ENCODE results near the gene EIF1.
"Not testable (repeated sequence)": the region's sequence is repeated elsewhere in the genome, so short reads cannot be mapped to it uniquely, and the experiment has no call there.

Gene EIF1

DNA sequence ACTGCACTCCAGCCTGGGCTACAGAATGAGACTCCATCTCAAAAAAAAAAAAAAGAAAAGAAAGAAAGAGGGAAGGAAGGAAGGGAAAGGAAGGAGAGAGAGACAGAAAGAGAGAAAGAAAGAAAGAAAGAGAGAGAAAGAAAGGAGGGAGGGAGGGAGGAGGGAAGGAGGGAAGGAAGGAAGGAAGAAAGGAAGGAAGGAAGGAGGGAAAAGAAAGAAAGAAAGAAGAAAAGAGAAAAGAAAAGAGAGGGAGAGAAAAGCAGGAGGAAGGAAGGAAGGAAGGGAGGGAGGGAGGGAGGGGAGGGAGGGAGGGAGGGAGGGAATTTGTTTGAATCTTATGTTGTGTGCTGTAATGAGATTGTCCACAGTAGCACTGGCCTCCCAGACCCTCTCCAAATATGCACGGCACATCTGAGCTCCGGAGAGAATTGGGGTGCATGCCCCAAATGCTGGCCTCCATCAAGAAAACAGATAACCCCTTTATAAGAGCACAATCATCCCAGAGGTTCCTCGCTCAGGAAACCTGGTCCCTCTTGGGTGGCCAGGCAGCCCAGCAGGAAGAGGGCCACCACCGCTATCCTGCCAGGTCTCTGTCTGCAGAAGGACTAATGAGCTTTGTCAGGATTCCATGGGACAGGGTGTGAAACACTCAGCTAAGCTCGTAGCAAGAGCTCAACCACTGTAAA, 8.8 kb upstream of the EIF1 start:
- no peak for DNase-seq

DNA sequence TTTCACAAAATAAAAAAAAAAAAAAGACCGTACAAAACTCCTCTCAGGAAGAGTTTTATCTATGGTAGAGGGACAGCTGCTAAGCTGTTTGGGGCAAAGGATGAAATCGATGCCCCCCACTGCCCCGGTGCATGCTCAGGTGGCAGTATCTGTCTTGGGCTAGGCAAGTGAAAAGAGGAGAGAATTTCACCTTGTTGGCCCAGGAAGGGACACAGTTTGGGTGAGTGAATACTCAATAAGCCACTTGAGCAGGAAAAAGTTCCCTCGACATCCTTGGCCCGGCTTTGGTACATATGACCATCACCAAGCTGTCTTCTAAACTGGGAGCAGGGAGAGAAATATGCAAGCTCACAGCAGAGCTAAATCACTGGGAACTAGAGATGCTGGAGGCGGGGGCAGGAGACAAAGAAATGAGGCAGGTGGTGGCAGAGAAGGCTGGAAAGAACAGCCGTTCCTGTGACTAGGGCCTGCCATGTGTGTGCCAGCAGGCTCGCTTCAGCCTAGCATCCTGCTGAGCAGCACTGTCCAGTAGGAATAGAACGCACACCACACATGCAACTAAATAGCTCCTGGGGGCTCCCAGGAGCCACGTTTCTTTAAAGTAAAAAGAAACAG, 8.2 kb upstream of the EIF1 start:
- no peak for DNase-seq

DNA sequence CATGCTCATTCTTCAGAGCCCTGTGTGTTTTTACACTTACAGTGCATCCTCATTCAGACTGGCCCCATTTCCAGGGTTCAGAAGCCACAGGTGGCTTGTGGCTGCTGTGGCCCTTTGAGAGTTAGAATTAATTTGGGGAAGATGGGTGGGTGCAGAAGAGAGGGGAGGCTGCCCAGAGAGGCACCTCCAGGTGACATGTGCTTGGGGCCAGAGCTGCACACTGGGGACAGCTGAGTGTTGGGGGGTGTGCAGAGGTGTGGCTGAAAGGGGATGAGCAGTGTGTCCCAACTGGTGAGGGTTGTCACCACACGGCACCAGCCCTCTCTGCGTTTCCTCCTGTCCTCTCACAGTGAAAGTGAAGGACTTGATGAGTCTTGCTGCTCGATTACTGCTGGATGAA, 6.9 kb upstream of the EIF1 start:
- no peak for DNase-seq

DNA sequence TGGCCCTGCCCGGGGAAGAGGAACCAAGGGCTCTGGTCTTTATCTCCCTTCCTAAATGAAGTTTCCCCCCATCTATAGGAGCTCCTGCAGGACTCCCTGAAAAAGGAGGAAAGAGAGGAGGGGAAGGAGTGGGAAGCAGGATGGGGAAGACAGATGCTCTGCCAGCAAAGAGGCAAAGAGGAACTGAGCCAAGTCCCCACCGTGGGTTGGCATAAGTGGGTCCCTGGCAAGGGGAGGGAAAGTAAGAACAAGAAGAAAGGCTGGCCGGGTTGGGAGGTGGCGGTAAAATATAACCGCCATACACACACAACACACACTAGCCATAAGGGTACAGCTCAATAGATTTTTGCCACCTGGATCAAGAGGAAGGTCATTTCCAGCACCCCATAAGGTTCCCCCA, 6.1 kb upstream of the EIF1 start:
- DNase-seq, result no peak

DNA sequence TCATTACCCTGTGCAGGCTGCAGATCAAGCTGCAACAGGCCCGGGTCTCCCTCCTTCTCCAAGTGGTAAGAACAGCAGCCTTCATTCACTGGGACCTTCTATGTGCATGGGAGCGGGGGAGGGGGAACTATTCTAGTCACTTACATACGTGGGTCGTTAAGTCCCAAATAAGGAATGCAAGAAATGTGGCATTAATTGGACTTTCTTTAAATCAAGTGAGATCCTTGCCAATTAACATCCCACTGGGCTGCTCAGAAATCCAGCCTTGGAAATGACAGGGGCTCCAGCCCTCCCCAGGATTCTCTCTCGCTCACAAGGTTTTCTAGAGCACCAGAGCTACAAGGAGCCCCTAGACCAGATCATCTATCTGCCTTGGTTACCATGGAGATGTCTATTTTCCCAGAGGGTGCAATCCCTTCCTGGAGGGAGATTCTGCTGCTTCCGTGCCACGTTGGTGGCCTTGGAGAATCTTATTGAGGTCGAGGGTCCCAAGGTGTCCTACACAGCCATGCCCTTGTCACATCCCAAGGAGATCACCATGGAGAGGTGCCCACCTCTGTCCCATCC, 5.2 kb upstream of the EIF1 start:
- no peak for DNase-seq

DNA sequence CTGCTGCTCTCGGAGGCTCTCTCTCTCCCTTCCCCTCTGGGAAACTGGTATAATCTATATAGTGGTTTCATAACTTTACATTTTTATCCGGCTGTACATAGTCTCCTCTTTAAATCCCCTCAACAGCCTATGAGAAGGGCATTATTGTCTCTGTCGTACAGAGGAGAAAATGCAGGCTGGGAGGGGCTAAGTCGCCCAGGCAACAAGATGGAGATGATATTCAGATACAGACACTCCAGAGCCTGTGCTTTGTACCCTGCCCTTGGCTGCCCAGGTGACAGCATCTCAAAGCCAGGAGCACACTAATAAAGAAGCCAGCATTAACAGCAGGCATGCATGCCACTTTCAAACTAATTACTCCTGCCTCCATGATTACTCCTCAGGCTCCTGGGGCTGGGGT, 4.7 kb upstream of the EIF1 start:
- no peak for DNase-seq

DNA sequence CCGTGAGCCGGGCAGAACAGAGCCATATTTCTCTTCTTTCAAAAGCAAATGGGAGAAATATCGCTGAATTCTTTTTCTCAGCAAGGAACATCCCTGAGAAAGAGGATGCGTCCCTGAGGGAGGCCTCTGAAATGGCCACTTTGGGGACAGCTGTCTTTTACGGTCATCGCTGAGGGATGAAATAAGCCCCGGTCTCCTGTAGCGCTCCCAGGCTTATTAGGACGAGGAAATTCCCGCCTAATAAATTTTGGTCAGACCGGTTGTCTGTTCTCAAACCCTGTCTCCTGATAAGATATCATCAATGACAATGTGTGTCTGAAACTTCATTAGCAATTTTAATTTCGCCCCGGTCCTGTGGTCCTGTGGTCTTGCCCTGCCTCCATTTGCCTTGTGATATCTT, 2.9 kb upstream of the EIF1 start:
- DNase-seq, result not testable (repeated sequence)

DNA sequence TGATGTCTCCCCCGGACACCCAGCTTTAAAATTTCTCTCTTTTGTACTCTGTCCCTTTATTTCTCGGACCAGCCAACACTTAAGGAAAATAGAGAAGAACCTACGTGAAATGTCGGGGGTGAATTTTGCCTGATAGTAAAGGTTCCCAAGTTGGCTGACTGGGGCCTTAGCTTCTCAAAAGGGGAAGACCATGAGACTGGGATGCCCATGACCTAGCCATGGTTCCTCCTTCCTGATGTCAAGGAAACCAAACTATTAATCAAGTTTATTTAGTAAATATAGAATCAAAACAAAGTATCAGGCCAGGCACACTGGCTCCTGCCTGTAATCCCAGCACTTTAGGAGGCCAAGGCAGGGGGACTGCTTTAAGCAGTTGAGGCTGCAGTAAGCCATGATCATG, 2.4 kb upstream of the EIF1 start:
- DNase-seq, result peak in 1 of 2 donors; percentile 29

DNA sequence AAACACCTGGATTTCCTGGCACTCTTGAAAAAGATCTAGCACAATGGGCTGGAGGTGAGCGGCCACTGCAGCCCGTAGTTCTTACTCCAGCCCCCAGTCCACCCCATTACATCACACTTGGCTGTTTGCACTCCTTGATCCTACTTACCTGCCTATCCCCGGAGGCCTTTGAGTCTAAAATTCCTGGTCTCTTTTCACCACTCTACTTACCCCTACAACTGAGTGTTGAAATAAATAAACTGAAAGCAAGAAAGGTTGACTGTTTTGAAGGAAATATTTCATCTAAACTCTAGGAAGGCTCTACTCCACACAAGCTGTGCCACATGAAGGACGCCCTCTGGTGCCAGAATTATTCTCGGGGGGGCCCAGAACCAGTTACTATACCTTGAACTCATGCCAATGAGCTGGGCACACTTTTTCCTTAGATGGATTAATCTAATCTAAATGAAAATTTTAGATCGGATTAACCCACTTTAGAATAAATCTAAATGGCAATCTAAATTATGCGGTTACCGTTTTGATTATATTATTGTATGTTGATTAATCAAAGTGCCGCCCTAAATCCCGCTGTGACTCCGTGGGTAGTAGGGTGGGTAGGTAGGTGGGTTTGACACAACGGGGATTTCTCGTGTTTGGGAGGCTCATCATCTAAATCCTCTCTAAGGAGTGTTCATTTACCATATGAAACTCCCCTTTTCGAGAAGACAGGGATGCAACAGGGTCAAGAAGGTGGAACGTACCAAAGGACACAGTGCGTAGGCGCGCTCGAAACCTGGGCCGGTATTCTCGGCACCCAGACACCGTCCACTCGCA, 651 bp upstream of the EIF1 start:
- DNase-seq, result peak; percentile 70 to 78

DNA sequence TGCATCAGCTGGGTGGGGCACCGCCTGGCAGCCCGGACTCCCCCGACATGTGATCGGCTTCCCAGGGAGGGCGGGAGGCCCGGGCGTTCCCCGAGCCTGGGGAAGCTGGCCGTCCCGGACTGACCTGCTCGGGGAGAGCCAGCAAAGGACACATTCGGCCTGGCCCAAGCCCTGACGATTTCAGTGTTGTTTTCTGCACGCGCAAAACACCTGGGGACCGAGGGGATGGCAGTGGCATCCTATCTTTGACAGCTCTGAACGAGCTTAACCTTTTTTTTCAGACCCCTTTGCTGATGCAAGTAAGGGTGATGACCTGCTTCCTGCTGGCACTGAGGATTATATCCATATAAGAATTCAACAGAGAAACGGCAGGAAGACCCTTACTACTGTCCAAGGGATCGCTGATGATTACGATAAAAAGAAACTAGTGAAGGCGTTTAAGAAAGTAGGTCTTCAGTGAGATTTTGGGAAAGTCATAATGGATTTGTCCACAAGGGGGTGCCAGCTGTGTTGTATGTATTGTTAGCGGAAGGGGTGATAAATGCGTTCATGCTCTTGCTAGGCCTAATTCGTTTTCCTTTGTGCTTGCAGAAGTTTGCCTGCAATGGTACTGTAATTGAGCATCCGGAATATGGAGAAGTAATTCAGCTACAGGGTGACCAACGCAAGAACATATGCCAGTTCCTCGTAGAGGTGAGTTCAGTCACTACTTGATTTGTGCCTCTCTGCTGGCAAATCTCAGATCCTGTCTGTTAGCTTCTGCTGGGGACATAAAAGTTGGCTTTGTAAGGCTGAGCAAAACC, 1.0 kb downstream of the EIF1 start:
- DNase-seq, result peak; percentile 52 to 74

DNA sequence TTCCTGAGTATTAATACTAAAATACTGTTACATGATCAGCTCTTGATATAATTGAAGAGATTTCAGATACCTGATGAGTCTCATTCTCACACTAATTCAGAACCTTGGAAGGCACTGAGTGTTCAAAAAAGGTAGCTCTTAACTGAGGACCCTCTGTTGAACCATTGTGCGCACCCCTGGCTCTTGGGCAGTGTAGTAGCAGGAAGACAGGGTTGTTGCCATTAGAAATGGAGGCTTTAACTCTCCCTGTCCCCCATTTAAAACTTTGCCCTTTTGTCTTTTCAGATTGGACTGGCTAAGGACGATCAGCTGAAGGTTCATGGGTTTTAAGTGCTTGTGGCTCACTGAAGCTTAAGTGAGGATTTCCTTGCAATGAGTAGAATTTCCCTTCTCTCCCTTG, 1.8 kb downstream of the EIF1 start:
- no peak for DNase-seq

DNA sequence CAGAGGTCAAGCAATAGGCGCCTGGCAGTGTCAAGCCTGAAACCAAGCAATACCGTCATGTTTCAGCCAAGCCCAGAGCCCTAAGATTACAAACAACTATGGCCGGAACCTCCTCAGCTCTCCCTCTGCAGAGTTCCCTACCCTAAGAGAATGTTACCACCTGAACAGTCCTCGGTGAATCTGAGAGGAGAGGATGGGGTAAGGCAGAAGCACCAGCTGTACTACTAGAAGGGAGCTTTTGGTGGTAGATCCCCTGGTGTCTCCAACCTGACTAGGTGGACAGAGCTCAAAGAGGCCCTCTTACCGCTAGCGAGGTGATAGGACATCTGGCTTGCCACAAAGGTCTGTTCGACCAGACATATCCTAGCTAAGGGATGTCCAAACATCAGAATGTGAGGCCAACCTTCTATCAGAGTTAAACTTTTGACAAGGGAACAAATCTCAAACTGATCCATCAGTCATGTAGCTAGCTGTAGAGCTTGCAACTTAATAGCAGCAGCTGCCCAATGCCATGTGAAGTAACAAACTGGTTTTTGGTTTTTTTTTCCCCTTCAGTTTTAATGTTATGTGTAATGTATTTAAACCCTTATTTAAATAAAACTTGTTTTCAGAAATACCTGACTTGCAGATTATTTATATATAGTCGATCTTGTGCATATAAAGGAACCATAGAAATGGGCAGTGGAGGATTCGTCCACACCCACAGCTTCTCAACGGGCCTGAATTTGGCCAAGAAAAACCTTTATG, 2.5 kb downstream of the EIF1 start:
- DNase-seq, result peak in 1 of 2 donors; percentile 47

DNA sequence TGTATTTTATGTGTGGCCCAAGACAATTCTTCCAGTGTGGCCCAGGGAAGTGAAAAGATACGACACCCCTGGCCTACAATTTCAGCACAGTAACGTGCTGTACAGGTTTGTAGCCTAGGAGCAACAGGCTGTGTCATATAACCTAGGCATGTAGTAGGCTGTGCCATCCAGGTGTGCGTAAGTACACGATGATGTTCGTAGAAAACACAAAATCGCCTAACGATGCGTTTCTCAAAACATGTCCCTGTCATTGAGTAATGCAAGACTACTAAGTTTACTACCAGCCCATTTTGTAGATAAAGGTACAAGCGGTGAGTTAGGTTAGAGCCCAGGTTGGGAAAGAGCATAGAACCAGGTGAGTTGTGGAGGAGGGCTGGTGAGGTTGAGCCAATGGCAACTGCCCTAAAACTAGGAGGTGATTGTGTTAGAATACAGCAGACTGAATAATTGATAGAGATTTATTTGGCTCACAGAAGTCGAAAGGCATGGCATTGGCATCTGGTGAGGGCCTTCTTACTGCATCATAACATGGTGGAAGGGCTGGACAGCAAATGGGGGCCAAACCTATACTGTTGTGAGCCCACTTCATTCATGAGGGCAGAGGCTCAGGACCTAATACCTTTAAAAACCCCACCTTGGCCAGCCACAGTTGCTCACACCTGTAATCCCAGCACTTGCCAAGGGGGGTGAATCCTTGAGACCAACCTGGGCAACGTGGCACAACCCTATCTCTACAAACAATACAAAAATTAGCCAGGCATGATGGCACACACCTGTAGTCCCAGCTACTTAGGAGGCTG, 4.2 kb downstream of the EIF1 start:
- DNase-seq, result peak; percentile 9 to 47

DNA sequence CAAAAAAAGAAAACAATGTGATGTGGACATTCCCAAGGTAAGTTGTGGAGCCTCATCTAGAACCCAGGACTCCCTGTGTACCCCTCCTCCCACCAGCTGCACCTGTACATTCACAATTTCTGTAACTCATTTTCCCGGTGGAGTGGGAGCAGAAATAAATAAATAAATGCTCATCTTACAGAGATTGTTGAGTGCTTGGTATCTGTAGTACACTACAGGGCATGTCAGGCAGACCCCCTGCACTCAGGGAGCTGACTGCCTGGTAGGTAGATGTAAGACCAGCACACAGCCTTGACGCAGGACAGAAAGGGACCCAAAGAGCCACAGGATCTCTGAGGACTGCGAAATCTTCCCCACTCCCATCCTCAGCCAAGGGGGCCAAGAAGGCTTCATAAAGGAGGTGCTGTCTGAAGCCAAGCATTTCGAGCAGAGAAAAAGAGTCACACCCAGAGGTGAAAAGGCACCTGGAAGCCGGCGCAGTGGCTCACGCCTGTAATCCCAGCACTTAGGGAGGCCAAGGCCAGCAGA, 6.5 kb downstream of the EIF1 start:
- no peak for DNase-seq

DNA sequence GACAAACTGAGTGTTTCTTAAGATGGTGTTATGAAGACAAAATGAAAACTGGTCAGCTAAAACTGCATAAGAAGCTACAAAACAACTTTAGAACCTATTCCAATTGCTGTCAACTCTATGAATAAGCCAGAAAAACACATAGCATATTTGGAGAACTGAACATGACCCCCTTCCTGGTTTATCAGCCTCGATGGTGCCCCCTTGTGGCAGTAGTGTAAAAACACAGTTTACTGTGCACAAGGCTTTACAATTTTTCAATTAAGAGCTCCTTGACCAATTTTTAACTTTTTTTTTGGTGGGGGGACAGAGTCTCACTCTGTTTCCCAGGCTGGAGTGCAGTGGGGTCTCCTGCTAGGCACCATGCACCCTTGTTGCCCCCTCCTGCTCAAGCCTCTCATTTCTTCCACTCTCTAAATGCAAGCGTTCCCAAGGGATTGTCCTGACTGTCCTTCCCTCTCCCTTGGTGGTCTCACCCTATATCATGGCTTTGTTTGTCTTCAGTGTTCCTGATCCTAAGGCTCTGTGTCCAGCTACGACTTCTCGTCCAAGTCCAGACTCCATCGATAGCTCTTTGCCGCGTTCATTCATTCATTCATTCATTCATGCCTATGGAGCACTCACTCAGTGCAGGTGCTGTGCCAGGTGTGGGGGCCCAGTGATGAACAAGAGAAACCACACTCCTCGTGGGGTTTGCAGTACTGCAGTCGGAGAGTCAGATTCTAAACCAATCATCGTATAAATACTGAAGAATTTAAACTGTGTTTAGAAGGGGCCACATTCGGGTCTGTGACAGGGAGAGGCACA, 7.5 kb downstream of the EIF1 start:
- peak; percentile 75 to 82 for DNase-seq

DNA sequence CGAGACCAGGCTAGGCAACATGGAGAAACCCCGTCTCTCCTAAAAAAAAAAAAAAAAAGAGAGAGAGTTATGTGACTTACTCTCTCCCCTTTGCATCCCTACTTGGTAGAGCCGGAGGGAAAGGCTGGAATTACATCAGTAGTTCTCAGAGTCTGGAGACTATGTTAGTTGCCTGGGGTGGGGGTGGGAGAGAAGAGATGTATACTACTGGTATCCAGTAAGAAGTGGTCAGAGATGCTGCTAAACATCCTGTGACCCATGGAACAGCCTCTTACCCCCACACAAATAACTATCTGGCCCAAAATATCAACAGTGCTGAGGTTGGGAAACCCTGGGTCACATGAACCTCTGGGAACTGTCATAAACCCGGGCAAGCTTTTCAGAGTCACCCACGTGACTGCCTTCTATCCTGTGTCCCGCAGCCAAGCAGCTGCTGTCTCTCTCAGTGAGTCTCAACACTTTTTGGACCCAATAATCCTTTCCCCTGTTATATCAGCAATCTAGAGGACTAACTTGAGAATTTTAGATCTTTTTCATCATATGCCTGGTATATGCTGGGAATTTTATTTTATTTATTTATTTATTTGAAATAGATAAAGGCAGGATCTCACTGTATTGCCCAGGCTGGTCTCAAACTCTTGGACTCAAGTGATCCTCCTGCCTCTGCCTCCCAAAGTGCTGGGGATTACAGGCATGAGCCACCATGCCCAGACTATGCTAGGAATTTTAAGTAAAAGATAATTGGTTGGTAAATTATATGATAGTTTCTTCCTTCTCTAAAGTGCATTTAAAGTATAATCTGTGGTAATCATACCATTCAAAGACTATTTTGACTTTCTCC, 8.7 kb downstream of the EIF1 start:
- peak in 1 of 2 donors; percentile 32 for DNase-seq

DNA sequence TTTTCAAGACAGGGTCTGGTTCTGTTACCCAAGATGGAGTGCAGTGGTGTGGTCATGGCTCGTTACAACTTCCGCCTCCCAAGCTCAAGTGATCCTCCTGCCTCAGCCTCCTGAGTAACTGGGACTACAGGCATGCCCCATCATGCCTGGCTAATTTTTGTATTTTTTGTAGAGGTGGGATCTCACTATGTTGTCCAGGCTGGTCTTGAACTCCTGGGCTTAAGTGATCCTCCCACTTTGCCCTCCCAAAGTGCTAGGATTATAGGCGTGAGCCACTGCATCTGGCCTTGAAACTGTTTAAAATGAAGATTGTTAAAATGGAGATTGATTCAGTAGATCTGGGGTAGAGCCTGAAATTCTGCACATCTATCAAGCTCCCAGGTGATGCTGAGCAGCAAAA, 12.2 kb downstream of the EIF1 start:
- not testable (repeated sequence) for DNase-seq

DNA sequence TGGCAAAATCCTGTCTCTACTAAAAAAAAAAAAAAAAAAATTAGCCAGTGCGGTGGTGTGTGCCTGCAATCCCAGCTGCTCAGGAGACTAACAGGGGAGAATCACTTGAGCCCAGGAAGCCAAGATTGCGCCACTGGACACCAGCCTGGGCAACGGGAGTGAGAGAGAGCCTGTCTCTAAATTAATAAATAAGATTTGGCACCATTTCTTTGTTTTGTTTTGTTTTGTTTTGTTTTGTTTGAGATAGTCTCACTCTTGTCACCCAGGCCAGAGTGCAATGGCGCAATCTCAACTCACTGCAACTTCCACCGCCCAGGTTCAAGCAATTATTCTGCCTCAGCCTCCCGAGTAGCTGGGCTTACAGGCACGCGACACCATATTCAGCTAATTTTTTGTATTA, 14.0 kb downstream of the EIF1 start:
- DNase-seq, result no peak

All from CD4-positive, alpha-beta T cell treated with Interleukin-1 beta for 1 hour (primary cell).